Mucosa of descending colon (tissue), 3 donors: ENCODE measurements around the gene POLD2. TPM values are rescaled to one million over a fixed set of nuclear protein-coding genes. Genes with fewer than 3 reads are reported as not detected.

Experiments used
- ATAC-seq: fragments of 200-7000 bp; cut with Tn5 transposase; one replicate; pipeline ENCODE4 v1.9.1; 2020; ENCODE audit warnings: mild to moderate bottlenecking, moderate library complexity
- DNase-seq, 3 donors: peaks; one replicate each; pipeline ENCODE4 v3.0.0-alpha.2; 2020
- H3K36me3 ChIP-seq: fragments of 200-600 bp; one replicate; pipeline ENCODE4 v1.8.0; 2021; ENCODE audit warnings: low read depth, mild to moderate bottlenecking
- H3K4me1 ChIP-seq: fragments of 200-600 bp; one replicate; pipeline ENCODE4 v1.8.0; 2021; ENCODE audit warnings: low read depth, mild to moderate bottlenecking
- H3K4me3 ChIP-seq: fragments of 200-600 bp; one replicate; pipeline ENCODE4 v1.8.0; 2021; ENCODE audit warnings: mild to moderate bottlenecking
- H3K9me3 ChIP-seq: fragments of 200-600 bp; one replicate; pipeline ENCODE4 v1.8.0; 2021; ENCODE audit warnings: mild to moderate bottlenecking
- intact Hi-C, 2 donors: fragments of 100-400 bp; cut with DNase I in 1 of 2; cut with micrococcal nuclease in 1 of 2; formaldehyde crosslinking; loops; one replicate each; pipeline versions ENCODE4 v1.11.0 to v1.11.1; 2022; cut with DNase I, micrococcal nuclease
- total RNA-seq, 3 donors: library from RNA; stranded (reverse); fragmentation: NEBNext Ultra II Directional in 2 of 3; extraction: Animal tissue kit (Norgen Biotek cat#: 25700) in 2 of 3; gene quantifications; one replicate each; pipeline versions ENCODE4 v1.2.1 to v1.2.4, GENCODE V29; 2021 to 2023
- TF ChIP-seq, protein P1 (sequence below): fragments of 200-600 bp; IDR thresholded peaks from one replicate; pipeline ENCODE4 v1.8.0; 2022; ENCODE audit warnings: antibody characterized with exemption, mild to moderate bottlenecking
- donor health status: DM: no; HTN: no; CAD: no; lungs with moderate emphysema.
- donor health status: DM: no; HTN: no; CAD: no.
- donor health status: DM: no; HTN: yes; CAD: no.

Gene POLD2
- total RNA-seq, 3 donors from 2014 or later = 51.5 to 57.0 (median 52.0) TPM

DNA sequence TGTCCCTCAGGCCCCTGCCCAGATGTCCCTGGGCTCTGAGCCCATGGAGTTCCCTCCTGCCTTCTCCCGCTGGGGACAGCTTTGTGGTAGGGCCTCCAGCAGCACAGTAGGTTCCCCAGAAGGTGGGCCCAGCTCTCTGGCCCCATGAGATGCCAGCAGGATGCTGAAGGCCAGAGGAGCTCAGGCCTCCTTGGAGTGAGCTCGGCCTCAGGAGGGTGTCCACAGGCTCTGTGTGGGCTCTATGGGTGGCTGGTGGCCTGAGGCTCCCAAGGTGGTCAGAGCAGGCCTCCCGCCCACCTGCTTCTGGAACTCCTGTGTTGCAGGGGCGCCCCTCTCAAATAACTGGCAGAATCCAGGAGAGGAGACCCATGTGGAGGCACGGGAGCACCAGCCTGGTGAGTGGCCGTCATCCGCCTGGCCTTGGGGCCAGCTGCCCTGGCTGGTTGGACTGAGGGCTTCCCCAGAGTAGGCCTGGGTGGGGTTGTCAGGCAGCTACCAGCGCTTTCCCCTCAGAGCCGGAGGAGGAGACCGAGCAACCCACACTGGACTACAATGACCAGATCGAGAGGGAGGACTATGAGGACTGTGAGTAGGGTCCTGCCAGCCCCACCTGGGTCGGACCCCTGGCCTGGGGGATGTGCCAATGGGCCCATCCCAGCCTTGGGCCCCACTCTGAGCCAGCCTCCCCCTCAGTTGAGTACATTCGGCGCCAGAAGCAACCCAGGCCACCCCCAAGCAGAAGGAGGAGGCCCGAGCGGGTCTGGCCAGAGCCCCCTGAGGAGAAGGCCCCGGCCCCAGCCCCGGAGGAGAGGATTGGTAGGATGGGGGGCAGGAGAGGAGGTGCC, 16.0 kb downstream of the POLD2 start:
- Histone ChIP-seq H3K4me3 (no peak overlapping the region), H3K9me3 (no peaks in the 10 kb centered on the region), H3K4me1 (no peaks in the 10 kb centered on the region), H3K36me3 (no peaks in the 10 kb centered on the region)
- intact Hi-C loops = no loop called here
- DNase-seq = peak in 1 of 3 donors; percentile 16
- no peak for ATAC-seq
- TF ChIP-seq, protein P1, sequence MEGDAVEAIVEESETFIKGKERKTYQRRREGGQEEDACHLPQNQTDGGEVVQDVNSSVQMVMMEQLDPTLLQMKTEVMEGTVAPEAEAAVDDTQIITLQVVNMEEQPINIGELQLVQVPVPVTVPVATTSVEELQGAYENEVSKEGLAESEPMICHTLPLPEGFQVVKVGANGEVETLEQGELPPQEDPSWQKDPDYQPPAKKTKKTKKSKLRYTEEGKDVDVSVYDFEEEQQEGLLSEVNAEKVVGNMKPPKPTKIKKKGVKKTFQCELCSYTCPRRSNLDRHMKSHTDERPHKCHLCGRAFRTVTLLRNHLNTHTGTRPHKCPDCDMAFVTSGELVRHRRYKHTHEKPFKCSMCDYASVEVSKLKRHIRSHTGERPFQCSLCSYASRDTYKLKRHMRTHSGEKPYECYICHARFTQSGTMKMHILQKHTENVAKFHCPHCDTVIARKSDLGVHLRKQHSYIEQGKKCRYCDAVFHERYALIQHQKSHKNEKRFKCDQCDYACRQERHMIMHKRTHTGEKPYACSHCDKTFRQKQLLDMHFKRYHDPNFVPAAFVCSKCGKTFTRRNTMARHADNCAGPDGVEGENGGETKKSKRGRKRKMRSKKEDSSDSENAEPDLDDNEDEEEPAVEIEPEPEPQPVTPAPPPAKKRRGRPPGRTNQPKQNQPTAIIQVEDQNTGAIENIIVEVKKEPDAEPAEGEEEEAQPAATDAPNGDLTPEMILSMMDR = no peak

DNA sequence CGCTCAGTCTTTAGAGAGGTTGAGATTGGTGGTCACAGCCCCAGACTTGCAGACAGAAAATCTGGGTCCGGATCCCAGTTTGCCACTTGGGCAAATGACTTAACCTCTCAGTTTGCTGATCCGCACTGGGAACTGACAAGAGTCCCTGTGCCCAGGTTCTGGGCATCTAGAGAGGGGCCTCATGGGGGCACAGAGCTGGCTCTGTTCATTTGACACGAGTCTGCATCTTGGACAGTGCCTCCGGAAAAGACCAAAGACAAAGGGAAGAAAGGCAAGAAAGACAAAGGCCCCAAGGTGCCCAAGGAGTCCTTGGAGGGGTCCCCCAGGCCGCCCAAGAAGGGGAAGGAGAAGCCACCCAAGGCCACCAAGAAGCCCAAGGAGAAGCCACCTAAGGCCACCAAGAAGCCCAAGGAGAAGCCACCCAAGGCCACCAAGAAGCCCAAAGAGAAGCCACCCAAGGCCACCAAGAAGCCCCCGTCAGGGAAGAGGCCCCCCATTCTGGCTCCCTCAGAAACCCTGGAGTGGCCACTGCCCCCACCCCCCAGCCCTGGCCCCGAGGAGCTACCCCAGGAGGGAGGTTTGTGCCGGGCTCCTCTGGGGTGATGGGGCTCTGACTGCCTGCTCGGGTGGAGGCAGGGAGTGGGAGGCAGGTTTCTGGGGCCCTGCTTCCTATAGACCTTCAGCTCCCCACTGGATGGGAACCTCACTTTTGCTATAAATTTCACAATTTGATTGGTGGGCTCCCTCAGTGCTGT, 16.9 kb downstream of the POLD2 start:
- TF ChIP-seq, protein P1 = no peak
- no peak overlapping the region for H3K4me3 ChIP-seq
- H3K36me3 ChIP-seq = no peaks in the 10 kb centered on the region
- intact Hi-C loops = no loop called here
- H3K9me3 ChIP-seq = no peaks in the 10 kb centered on the region
- H3K4me1 ChIP-seq = no peaks in the 10 kb centered on the region
- DNase-seq (peak in 1 of 3 donors; percentile 14), ATAC-seq (no peak)

DNA sequence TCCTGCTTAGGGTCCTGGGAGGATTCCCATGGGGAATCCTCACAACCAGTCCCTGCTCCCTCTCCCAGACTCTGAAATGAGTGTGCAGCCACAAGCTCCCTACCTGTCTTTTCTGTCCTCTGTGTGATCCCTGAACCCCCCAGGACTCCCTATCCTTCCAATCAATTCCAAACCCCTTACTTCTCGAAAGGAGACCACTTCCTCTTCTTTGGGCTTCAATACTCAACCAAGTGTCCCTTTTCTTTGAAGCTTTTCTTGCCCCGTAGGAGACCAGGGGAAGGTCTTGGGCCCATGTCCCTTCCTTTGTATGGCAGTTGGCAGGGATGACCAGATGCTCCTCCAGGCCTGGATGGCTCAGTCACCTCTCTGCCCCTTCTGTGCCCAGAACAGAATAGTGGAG, 17.5 kb downstream of the POLD2 start:
- no peaks in the 10 kb centered on the region for H3K9me3 ChIP-seq
- no peaks in the 10 kb centered on the region for H3K4me1 ChIP-seq
- H3K4me3 ChIP-seq = no peak overlapping the region
- TF ChIP-seq, protein P1 = no peak
- intact Hi-C loops = no loop called here
- ATAC-seq (no peak), DNase-seq (no peak)
- no peaks in the 10 kb centered on the region for H3K36me3 ChIP-seq

DNA sequence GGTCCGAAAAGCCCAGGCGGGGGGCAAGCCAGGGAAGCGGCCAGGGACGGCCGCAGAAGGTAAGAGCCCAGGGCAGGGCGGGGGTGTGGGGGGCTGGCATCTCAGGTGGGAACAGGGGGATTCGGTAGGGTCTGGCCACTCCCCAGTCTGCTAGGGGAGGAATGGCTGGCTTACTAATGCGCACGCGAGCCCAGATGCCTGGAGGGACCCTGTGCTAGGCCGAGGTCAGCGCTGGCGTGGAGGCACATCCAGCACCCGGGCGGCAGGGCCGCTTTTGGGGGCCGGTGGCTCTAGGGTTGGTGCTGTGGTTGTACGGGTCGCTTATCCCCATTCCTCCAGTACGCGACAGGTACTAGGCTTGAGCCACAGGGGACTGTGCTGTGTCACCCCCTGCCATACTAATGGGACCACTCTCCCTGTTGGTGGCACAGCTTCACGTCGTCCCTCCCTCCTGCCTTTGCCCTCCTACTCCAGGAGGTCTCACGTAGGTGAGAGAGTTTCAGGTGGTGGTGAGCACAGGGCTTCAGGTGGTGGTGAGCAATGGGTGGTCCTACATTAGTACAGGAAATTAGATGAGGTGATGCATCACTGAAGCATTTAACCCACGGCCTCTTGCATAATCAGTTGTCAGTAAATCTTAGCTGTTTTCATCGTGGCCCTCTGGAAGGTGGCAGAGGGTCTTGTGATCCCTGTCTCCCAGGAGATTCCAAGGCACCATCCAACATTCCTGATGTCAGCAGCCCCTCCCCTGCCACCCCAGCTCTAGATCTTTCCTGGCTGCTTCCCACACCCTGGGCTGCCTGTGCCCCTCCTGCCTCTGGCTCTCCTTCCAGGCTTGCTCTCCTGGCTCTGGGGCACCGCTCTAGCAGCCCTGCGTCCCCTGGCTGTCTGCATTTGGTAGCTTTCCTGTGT, 18.2 kb downstream of the POLD2 start:
- no peaks in the 10 kb centered on the region for H3K36me3 ChIP-seq
- ATAC-seq (peak; percentile 12), DNase-seq (peak in 2 of 3 donors; percentile 26 to 48)
- H3K4me1 ChIP-seq = no peaks in the 10 kb centered on the region
- peak overlapping the region; percentile 11 for H3K4me3 ChIP-seq
- intact Hi-C loops = no loop called here
- TF ChIP-seq, protein P1 = no peak
- no peaks in the 10 kb centered on the region for H3K9me3 ChIP-seq
